Astrocyte of the hippocampus (primary cell): ENCODE results near the gene KLHL29.

Source experiments
- DNase-seq: peaks from one replicate; pipeline ENCODE4 v3.0.0; 2011; ENCODE audit warnings: low read depth, low spot score

KLHL29 gene

GRCh38 chr2:23615216-23616020 is 230.4 kb downstream of the KLHL29 start:
- DNase-seq: no peak

- no peak for DNase-seq
Observed at GRCh38 chr2:23616630-23617029, 231.7 kb downstream of the KLHL29 start.

GRCh38 chr2:23617167-23617810 is 232.3 kb downstream of the KLHL29 start:
- DNase-seq: peak; percentile 57

GRCh38 chr2:23617811-23618215 is 232.8 kb downstream of the KLHL29 start:
- DNase-seq: no peak

GRCh38 chr2:23618265-23618664 is 233.3 kb downstream of the KLHL29 start:
- DNase-seq: no peak

GRCh38 chr2:23618794-23619530 is 234.0 kb downstream of the KLHL29 start:
- DNase-seq: peak; percentile 56

- no peak for DNase-seq
Observed at GRCh38 chr2:23619941-23620340, 235.0 kb downstream of the KLHL29 start.

- DNase-seq: peak; percentile 74
Observed at GRCh38 chr2:23620841-23621341, 235.9 kb downstream of the KLHL29 start.

- DNase-seq: no peak
Observed at GRCh38 chr2:23621616-23622015, 236.6 kb downstream of the KLHL29 start.

- DNase-seq: no peak
Observed at GRCh38 chr2:23622466-23622865, 237.5 kb downstream of the KLHL29 start.

- no peak for DNase-seq
Observed at GRCh38 chr2:23622966-23623675, 238.1 kb downstream of the KLHL29 start.

- no peak for DNase-seq
Observed at GRCh38 chr2:23624378-23624777, 239.4 kb downstream of the KLHL29 start.

GRCh38 chr2:23624915-23625314 is 239.9 kb downstream of the KLHL29 start:
- DNase-seq: no peak

- DNase-seq: no peak
Observed at GRCh38 chr2:23625726-23626125, 240.7 kb downstream of the KLHL29 start.

GRCh38 chr2:23626701-23627230 is 241.8 kb downstream of the KLHL29 start:
- no peak for DNase-seq

- peak; percentile 39 for DNase-seq
Observed at GRCh38 chr2:23627236-23628009, 242.4 kb downstream of the KLHL29 start.

- DNase-seq: no peak
Observed at GRCh38 chr2:23628926-23629771, 244.2 kb downstream of the KLHL29 start.

GRCh38 chr2:23629772-23630480 is 244.9 kb downstream of the KLHL29 start:
- DNase-seq: no peak

GRCh38 chr2:23630961-23631360 is 246.0 kb downstream of the KLHL29 start:
- no peak for DNase-seq
